K562 (cell line): ENCODE data around the gene PTH2. TPM values are rescaled to one million over a fixed set of nuclear protein-coding genes. Genes with fewer than 3 reads are reported as not detected.
A peak's percentile ranks its signal among the peaks of the same experiment; 100 is the strongest.

Experiments used
- CREB1 ChIP-seq, 2 experiments: sonication (generic) in 1 of 2; formaldehyde crosslinking in 1 of 2; IDR thresholded peaks; 2 replicates each; pipeline versions ENCODE4 v1.6.1 to v1.8.0; 2012 to 2022; ENCODE audit warnings: inconsistent platforms in 1 of 2, mild to moderate bottlenecking in 1 of 2, missing genetic modification reagents in 1 of 2, moderate library complexity in 1 of 2
- GATAD2A ChIP-seq: fragments of 450-650 bp; IDR thresholded peaks from 2 replicates; pipeline ENCODE4 v1.6.1; 2017
- GTF2E2 ChIP-seq: fragments of 200-800 bp; sonication (Bioruptor generic); IDR thresholded peaks from 2 replicates; pipeline ENCODE4 v1.6.1; 2016; ENCODE audit warnings: missing genetic modification characterization, missing compliant biosample characterization
- HDAC1 ChIP-seq, 2 experiments: fragments of 450-650 bp; IDR thresholded peaks; 2 replicates each; pipeline ENCODE4 v1.6.1; 2016 to 2017; ENCODE audit warnings: inconsistent platforms in 1 of 2, mild to moderate bottlenecking in 1 of 2, moderate library complexity in 1 of 2
- HIVEP1 ChIP-seq: fragments of 250-450 bp; sonication (Bioruptor Pico); IDR thresholded peaks from 2 replicates; pipeline ENCODE4 v1.4.0; 2020; ENCODE audit warnings: mild to moderate bottlenecking
- HMBOX1 ChIP-seq: sonication (generic); IDR thresholded peaks from 2 replicates; pipeline ENCODE4 v1.6.1; 2016
- HMGXB4 ChIP-seq: sonication (generic); formaldehyde crosslinking; IDR thresholded peaks from 2 replicates; pipeline ENCODE4 v1.8.1; 2023; ENCODE audit warnings: mild to moderate bottlenecking, missing genetic modification reagents
- HSF4 ChIP-seq: fragments of 250-450 bp; sonication (Bioruptor Pico); IDR thresholded peaks from 2 replicates; pipeline ENCODE4 v2.1.2; 2022; ENCODE audit warnings: mild to moderate bottlenecking, moderate library complexity, borderline replicate concordance
- KLF1 ChIP-seq: fragments of 450-650 bp; IDR thresholded peaks from 2 replicates; pipeline ENCODE4 v1.6.1; 2016; ENCODE audit warnings: missing genetic modification characterization, missing compliant biosample characterization
- MCM5 ChIP-seq: fragments of 450-650 bp; IDR thresholded peaks from 2 replicates; pipeline ENCODE4 v1.6.1; 2016; ENCODE audit warnings: low read depth
- MCM7 ChIP-seq, 2 experiments: fragments of 450-650 bp; IDR thresholded peaks; 2 replicates each; pipeline ENCODE4 v1.6.1; 2016 to 2018
- MED1 ChIP-seq: sonication (generic); formaldehyde crosslinking; IDR thresholded peaks from 2 replicates; pipeline ENCODE4 v1.8.1; 2023; ENCODE audit warnings: missing genetic modification reagents, borderline replicate concordance
- MEF2A ChIP-seq: IDR thresholded peaks from 2 replicates; pipeline ENCODE4 v1.6.1; 2011; ENCODE audit warnings: low read depth, mild to moderate bottlenecking, low read length, moderate library complexity; ENCODE audit not compliant: control insufficient read depth
- NBN ChIP-seq: fragments of 450-650 bp; IDR thresholded peaks from 2 replicates; pipeline ENCODE4 v1.6.1; 2016; ENCODE audit warnings: low read depth, mild to moderate bottlenecking
- NCOA4 ChIP-seq: fragments of 450-650 bp; IDR thresholded peaks from 2 replicates; pipeline ENCODE4 v1.6.1; 2018; ENCODE audit warnings: mild to moderate bottlenecking; ENCODE audit not compliant: partially characterized antibody
- NFIC ChIP-seq: fragments of 450-650 bp; IDR thresholded peaks from 2 replicates; pipeline ENCODE4 v1.6.1; 2017; ENCODE audit warnings: mild to moderate bottlenecking, inconsistent platforms
- PHF21A ChIP-seq: fragments of 450-650 bp; IDR thresholded peaks from 2 replicates; pipeline ENCODE4 v1.6.1; 2017; ENCODE audit warnings: low read depth, borderline replicate concordance
- RFX7 ChIP-seq: fragments of 250-450 bp; sonication (Bioruptor Pico); IDR thresholded peaks from 2 replicates; pipeline ENCODE4 v1.5.1; 2021; ENCODE audit warnings: mild to moderate bottlenecking
- RNF2 ChIP-seq: sonication (generic); IDR thresholded peaks from 2 replicates; pipeline ENCODE4 v1.6.1; 2016
- SAFB ChIP-seq: fragments of 200-400 bp; formaldehyde crosslinking; IDR thresholded peaks from 2 replicates; pipeline ENCODE4 v1.6.1; 2017; ENCODE audit warnings: low read depth, low read length, borderline replicate concordance
- SNIP1 ChIP-seq: fragments of 450-650 bp; IDR thresholded peaks from 2 replicates; pipeline ENCODE4 v1.7.1; 2017; ENCODE audit warnings: low read depth, mild to moderate bottlenecking
- STAG1 ChIP-seq: sonication (generic); formaldehyde crosslinking; IDR thresholded peaks from 2 replicates; pipeline ENCODE4 v1.5.0; 2020; ENCODE audit warnings: missing genetic modification reagents, borderline replicate concordance
- TCF7 ChIP-seq: sonication (generic); IDR thresholded peaks from 2 replicates; pipeline ENCODE4 v1.6.1; 2016; ENCODE audit warnings: antibody characterized with exemption, borderline replicate concordance
- ZKSCAN8 ChIP-seq: fragments of 200-800 bp; sonication (Bioruptor generic); IDR thresholded peaks from 2 replicates; pipeline ENCODE4 v1.6.1; 2016; ENCODE audit warnings: missing genetic modification characterization, missing compliant biosample characterization
- ZNF212 ChIP-seq: fragments of 450-650 bp; formaldehyde crosslinking; IDR thresholded peaks from 2 replicates; pipeline ENCODE4 v1.4.0; 2020; ENCODE audit warnings: mild to moderate bottlenecking
- ZNF239 ChIP-seq: fragments of 250-450 bp; sonication (Bioruptor Pico); IDR thresholded peaks from 2 replicates; pipeline ENCODE4 v1.4.0; 2020; ENCODE audit warnings: mild to moderate bottlenecking
- ZNF384 ChIP-seq: IDR thresholded peaks from 2 replicates; pipeline ENCODE4 v1.6.1; 2012; ENCODE audit warnings: low read depth, low read length, improper control_type of control experiment
- ZNF518B ChIP-seq: fragments of 250-450 bp; sonication (Bioruptor Pico); IDR thresholded peaks from 2 replicates; pipeline ENCODE4 v1.5.0; 2021; ENCODE audit warnings: mild to moderate bottlenecking, moderate library complexity
- polyA plus RNA-seq, 8 experiments: library from polyadenylated mRNA; depleted of rRNA in 4 of 8; stranded (reverse) in 5 of 8; unstranded in 3 of 8; fragments of >200 nt; fragmentation: Nextera tagmentation in 2 of 8; fragmentation: Illumina TruSeq in 1 of 8; extraction: Ambion mirVana in 2 of 8; extraction: Trizol in 1 of 8; gene quantifications; 2 replicates each; pipeline versions ENCODE4 v1.2.1 to v1.2.3, GENCODE V29; 2011 to 2014; ENCODE audit warnings: inconsistent platforms in 1 of 8, missing spikeins in 1 of 8
- total RNA-seq, 7 experiments: library from RNA; depleted of rRNA in 6 of 7; stranded (reverse); fragments of >200 nt in 6 of 7; fragmentation: Illumina TruSeq in 2 of 7; extraction: Trizol in 2 of 7; gene quantifications; 2 replicates each; pipeline versions ENCODE4 v1.2.1 to v1.2.3, GENCODE V29; 2011 to 2021; ENCODE audit warnings: low replicate concordance in 1 of 7

The PTH2 gene
- total and polyA plus RNA-seq, 9 of the 15 experiments (the other 6 are each of a cell fraction or from before 2014, with no cell fraction given): 1.3 TPM; not detected in 8

- 0 out of 2 replicates have a peak, but pooled peaks have one; percentile 53 for TF ChIP-seq HMGXB4 (CRISPR knock-in tag)
- TF ChIP-seq ZNF518B (CRISPR knock-in tag): no peak
- peak in 1 of 2 experiments; percentile 42; a peak in 1 of 4 replicates for TF ChIP-seq HDAC1 (IDR thresholded peaks at IDR 0.05)
- TF ChIP-seq MEF2A: no peak
- no peak for TF ChIP-seq NBN
- no peak for TF ChIP-seq KLF1 (tag)
- no peak for TF ChIP-seq STAG1 (CRISPR knock-in tag)
- no peak for TF ChIP-seq ZNF384
- no peak for TF ChIP-seq MCM5
- TF ChIP-seq RFX7 (CRISPR knock-in tag): no peak
- TF ChIP-seq CREB1 (IDR thresholded peaks at IDR 0.05): no peak
- TF ChIP-seq CREB1 (CRISPR knock-in tag; IDR thresholded peaks at IDR 0.05): 0 out of 2 replicates have a peak, but pooled peaks have one; percentile 6
- TF ChIP-seq PHF21A: no peak
- TF ChIP-seq NCOA4: no peak
- no peak for TF ChIP-seq GTF2E2 (tag)
- no peak for TF ChIP-seq MCM7 (IDR thresholded peaks at IDR 0.05)
- no peak for TF ChIP-seq HIVEP1 (CRISPR knock-in tag)
- no peak for TF ChIP-seq GATAD2A
- no peak for TF ChIP-seq HMBOX1
- no peak for TF ChIP-seq NFIC
- TF ChIP-seq ZKSCAN8 (CRISPR knock-in tag): no peak
- TF ChIP-seq TCF7: no peak
- TF ChIP-seq SAFB: peak; percentile 47; the same call in 1 of the 2 replicates
- TF ChIP-seq RNF2: no peak
- TF ChIP-seq HSF4 (CRISPR knock-in tag): no peak
- no peak for TF ChIP-seq SNIP1
- no peak for TF ChIP-seq MED1
- no peak for TF ChIP-seq ZNF212 (CRISPR knock-in tag)
- TF ChIP-seq ZNF239 (CRISPR knock-in tag): no peak
Observed at GRCh38 chr19:49431330-49431749, 8.1 kb upstream of the PTH2 start (continued).
